Osteoblast (primary cell): Measurements from ENCODE around the gene GNL1. TPM values are rescaled to one million over a fixed set of nuclear protein-coding genes. Genes with fewer than 3 reads are reported as not detected.

Experiments used
- DNase-seq: peaks from one replicate; pipeline ENCODE4 v3.0.0; 2011; ENCODE audit warnings: low spot score, mixed read lengths; ENCODE audit not compliant: insufficient read length; ENCODE audit errors: missing footprints
- H2AFZ ChIP-seq: 2 replicates; pipeline ENCODE4 v1.6.0; 2011; ENCODE audit warnings: mild to moderate bottlenecking, low read length
- H3K27ac ChIP-seq: 2 replicates; pipeline ENCODE4 v1.5.1; 2011; ENCODE audit warnings: mild to moderate bottlenecking, low read depth, low read length, moderate library complexity
- H3K27me3 ChIP-seq: 2 replicates; pipeline ENCODE4 v1.6.0; 2012; ENCODE audit warnings: mild to moderate bottlenecking, control low read depth, inconsistent platforms, low read length, moderate library complexity; ENCODE audit not compliant: insufficient read depth
- H3K36me3 ChIP-seq: 2 replicates; pipeline ENCODE4 v1.5.1; 2011; ENCODE audit warnings: mild to moderate bottlenecking, low read length, control low read depth, moderate library complexity; ENCODE audit not compliant: insufficient read depth
- H3K4me1 ChIP-seq: 2 replicates; pipeline ENCODE4 v1.5.1; 2011; ENCODE audit warnings: mild to moderate bottlenecking, low read length, control low read depth, moderate library complexity; ENCODE audit not compliant: insufficient read depth
- H3K4me2 ChIP-seq: 2 replicates; pipeline ENCODE4 v1.6.0; 2011; ENCODE audit warnings: mild to moderate bottlenecking, low read length; ENCODE audit not compliant: insufficient read depth
- H3K4me3 ChIP-seq: fragments of 200-600 bp; sonication (generic); 3 replicates; pipeline ENCODE4 v1.5.1; 2012; ENCODE audit warnings: mild to moderate bottlenecking, low read length, inconsistent platforms; ENCODE audit not compliant: insufficient read depth
- H3K79me2 ChIP-seq: 2 replicates; pipeline ENCODE4 v1.6.0; 2012; ENCODE audit warnings: mild to moderate bottlenecking, low read length, control low read depth, inconsistent platforms; ENCODE audit not compliant: insufficient read depth
- H3K9me3 ChIP-seq: 2 replicates; pipeline ENCODE4 v1.5.1; 2011; ENCODE audit warnings: low read depth, low read length, control low read depth
- H4K20me1 ChIP-seq: 2 replicates; pipeline ENCODE4 v1.6.0; 2012; ENCODE audit warnings: mild to moderate bottlenecking, low read length, control low read depth; ENCODE audit not compliant: insufficient read depth
- total RNA-seq: library from RNA; depleted of rRNA; stranded (reverse); fragments of >200 nt; gene quantifications from 2 replicates; pipeline ENCODE4 v1.2.3, GENCODE V29; 2012
- TF ChIP-seq, protein P1 (sequence below): IDR thresholded peaks from 2 replicates; pipeline ENCODE4 v1.5.1; 2011; ENCODE audit warnings: mild to moderate bottlenecking, low read depth, low read length, moderate library complexity; ENCODE audit errors: extremely low read depth

Gene GNL1
- total RNA-seq, 1 donor = 56.5 TPM

DNA sequence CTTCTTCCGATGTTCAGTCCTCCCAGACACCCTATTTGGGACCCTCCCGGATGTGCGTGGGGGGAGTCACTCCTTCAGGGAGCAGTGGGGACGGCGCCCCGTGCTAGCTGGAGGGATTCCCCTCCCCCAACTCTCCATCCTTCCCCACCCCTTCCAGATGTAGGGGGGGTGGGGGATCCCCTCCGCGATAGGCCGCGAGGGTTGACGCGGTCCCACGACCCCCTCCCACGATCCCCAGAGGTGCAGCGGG, 548 bp downstream of the GNL1 start:
- peak overlapping the region; percentile 94 for H2AFZ ChIP-seq
- H3K36me3 ChIP-seq = peaks cover 46% of the 10 kb centered on the region
- H4K20me1 ChIP-seq = peaks cover 11% of the 10 kb centered on the region
- no peak for DNase-seq
- H3K4me2 ChIP-seq = peak overlapping the region; percentile 94
- H3K27ac ChIP-seq = peak overlapping the region; percentile 98
- peaks cover 18% of the 10 kb centered on the region for H3K4me1 ChIP-seq
- H3K4me3 ChIP-seq = peak overlapping the region; percentile 92
- H3K27me3 ChIP-seq = no peaks in the 10 kb centered on the region
- peaks cover 61% of the 10 kb centered on the region for H3K79me2 ChIP-seq
- TF ChIP-seq, protein P1, sequence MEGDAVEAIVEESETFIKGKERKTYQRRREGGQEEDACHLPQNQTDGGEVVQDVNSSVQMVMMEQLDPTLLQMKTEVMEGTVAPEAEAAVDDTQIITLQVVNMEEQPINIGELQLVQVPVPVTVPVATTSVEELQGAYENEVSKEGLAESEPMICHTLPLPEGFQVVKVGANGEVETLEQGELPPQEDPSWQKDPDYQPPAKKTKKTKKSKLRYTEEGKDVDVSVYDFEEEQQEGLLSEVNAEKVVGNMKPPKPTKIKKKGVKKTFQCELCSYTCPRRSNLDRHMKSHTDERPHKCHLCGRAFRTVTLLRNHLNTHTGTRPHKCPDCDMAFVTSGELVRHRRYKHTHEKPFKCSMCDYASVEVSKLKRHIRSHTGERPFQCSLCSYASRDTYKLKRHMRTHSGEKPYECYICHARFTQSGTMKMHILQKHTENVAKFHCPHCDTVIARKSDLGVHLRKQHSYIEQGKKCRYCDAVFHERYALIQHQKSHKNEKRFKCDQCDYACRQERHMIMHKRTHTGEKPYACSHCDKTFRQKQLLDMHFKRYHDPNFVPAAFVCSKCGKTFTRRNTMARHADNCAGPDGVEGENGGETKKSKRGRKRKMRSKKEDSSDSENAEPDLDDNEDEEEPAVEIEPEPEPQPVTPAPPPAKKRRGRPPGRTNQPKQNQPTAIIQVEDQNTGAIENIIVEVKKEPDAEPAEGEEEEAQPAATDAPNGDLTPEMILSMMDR = no peak
- H3K9me3 ChIP-seq = no peaks in the 10 kb centered on the region

DNA sequence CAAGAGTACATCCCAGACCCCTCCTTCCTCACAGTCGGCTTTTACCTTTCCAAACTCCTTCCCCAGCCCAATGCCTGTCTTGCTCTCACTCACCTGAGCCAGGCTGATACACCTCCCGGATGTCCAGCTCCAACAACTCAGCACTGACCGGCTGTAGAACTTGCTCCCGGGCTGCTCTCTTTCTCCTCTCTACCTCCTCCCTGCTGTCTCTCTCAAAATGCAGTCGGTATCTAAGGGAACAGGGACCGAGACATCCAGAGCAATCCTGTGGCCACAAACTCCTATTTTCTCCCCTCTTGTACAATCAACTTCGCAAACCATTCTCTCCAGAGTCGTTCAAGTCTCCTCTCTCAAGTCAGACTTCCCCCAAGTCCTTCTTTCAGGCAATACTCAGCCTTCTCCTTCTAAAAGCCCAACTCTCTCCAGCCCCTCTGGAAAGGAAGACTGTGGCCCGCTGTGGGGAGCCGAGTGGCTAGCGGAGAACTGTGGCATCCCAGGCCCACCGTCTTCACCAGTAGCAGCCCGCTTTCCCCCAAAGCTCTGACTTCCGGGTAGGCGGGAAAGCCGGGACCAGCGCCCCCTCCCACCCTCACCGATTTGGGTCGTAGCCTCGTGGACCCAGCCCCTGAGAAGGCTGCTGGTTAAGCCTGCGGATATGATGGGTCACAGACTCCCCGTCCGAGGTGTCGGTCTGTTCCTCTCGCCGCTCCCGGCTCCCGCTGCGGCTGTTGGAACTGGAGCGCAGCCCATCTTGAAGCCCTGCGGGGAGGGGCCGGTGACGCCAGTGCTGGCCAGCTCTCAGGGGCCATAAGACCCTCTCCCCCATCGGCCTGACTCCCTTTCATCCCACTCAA, 1.1 kb downstream of the GNL1 start:
- peak overlapping the region; percentile 98 for H3K27ac ChIP-seq
- H2AFZ ChIP-seq = peak overlapping the region; percentile 94
- peaks cover 11% of the 10 kb centered on the region for H4K20me1 ChIP-seq
- TF ChIP-seq, protein P1 = no peak
- H3K4me3 ChIP-seq = peak overlapping the region; percentile 92
- no peaks in the 10 kb centered on the region for H3K27me3 ChIP-seq
- H3K4me1 ChIP-seq = peaks cover 18% of the 10 kb centered on the region
- H3K36me3 ChIP-seq = peaks cover 49% of the 10 kb centered on the region
- DNase-seq = peak; percentile 90
- H3K4me2 ChIP-seq = peak overlapping the region; percentile 94
- H3K79me2 ChIP-seq = peaks cover 61% of the 10 kb centered on the region
- H3K9me3 ChIP-seq = no peaks in the 10 kb centered on the region

DNA sequence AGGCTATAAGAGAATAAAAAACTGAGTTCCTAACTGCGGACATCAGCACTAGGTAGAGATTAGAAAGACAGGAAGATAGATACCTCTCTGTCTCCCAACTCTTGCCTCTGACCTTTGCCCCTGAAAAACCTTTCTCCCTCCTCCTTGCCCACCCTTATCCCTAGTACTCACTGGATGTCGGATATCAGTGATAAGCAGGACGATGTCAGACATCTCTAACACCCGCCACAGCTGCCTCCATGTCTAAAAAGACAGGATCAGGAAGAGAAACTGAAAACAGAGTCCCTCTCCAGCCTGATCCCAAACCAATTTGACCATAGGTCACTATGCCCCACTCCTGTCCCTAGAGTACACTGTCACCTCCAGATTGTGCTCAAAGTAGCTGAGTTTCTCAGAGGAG, 1.9 kb downstream of the GNL1 start:
- Histone ChIP-seq H3K4me3 (peak overlapping the region; percentile 92), H3K27ac (peak overlapping the region; percentile 98), H3K4me2 (peak overlapping the region; percentile 94), H3K79me2 (peaks cover 57% of the 10 kb centered on the region), H3K27me3 (no peaks in the 10 kb centered on the region), H4K20me1 (peaks cover 11% of the 10 kb centered on the region), H3K4me1 (peaks cover 18% of the 10 kb centered on the region), H3K9me3 (no peaks in the 10 kb centered on the region), H3K36me3 (peaks cover 50% of the 10 kb centered on the region), H2AFZ (no peak overlapping the region)
- peak; percentile 54 for DNase-seq
- TF ChIP-seq, protein P1 = no peak

DNA sequence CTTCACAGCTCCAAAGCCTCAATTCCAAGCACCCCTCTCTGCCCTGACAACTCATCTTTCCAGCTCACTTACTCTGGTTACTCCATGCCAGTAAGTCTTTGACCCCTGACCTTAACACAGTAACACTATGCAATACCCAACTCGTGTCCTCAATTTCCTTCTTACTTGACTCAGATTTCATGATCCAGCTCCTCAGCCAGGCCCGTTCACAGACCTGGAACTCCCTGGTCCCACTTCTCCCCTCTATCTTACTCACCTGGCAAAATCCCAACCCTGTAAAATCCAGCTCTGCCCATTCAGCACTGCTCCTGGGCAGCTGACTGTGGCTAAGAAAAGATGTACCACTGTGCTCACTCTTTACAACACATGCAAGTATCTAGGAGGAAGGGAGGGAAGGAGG, 7.9 kb downstream of the GNL1 start:
- Histone ChIP-seq H3K4me3 (no peak overlapping the region), H3K9me3 (no peaks in the 10 kb centered on the region), H3K36me3 (peaks cover 51% of the 10 kb centered on the region), H3K27me3 (no peaks in the 10 kb centered on the region), H3K4me1 (peaks cover 4% of the 10 kb centered on the region), H3K4me2 (no peak overlapping the region), H2AFZ (no peak overlapping the region), H3K79me2 (peaks cover 4% of the 10 kb centered on the region), H3K27ac (no peak overlapping the region), H4K20me1 (no peaks in the 10 kb centered on the region)
- peak; percentile 42 for DNase-seq
- TF ChIP-seq, protein P1 = no peak
